ENCODE measurements around the gene RPS6KA5. TPM values are rescaled to one million over a fixed set of nuclear protein-coding genes. Genes with fewer than 3 reads are reported as not detected.

RPS6KA5 gene
- polyA plus RNA-seq, 1 experiment, result 0.22 TPM

DNA sequence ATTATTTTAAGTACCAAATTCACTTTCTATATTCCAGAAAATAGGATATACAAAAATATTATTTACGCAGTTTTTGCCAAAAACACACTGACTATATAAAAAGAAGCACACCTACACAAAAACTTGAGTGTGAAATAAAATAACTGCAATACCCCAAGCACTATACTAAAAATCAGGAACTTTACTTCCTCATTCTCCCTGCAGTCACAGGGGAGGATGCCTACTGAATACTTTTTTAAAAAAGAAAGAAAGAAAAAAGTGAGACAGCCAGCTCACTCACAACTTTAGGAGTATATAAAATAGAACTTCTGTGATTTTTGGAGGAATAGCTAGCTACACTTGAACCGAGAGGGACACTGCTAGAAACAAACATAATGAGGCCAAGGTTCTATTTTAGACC, 12.2 kb downstream of the RPS6KA5 start:
- TF ChIP-seq, protein P1, sequence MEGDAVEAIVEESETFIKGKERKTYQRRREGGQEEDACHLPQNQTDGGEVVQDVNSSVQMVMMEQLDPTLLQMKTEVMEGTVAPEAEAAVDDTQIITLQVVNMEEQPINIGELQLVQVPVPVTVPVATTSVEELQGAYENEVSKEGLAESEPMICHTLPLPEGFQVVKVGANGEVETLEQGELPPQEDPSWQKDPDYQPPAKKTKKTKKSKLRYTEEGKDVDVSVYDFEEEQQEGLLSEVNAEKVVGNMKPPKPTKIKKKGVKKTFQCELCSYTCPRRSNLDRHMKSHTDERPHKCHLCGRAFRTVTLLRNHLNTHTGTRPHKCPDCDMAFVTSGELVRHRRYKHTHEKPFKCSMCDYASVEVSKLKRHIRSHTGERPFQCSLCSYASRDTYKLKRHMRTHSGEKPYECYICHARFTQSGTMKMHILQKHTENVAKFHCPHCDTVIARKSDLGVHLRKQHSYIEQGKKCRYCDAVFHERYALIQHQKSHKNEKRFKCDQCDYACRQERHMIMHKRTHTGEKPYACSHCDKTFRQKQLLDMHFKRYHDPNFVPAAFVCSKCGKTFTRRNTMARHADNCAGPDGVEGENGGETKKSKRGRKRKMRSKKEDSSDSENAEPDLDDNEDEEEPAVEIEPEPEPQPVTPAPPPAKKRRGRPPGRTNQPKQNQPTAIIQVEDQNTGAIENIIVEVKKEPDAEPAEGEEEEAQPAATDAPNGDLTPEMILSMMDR (IDR thresholded peaks at IDR 0.05; ENCODE audit: insufficient read depth, low read depth, low read length), result no peak
- ChIA-PET POLR2A (no interaction called here), CTCF (interaction anchor here (0.8 kb wide), 1 partner anchor 125 kb away, joined by 3 read pairs; no protein-coding TSS in a partner anchor)
- H3K27me3 ChIP-seq (ENCODE audit: control insufficient read depth, insufficient read depth, low read length), result no peaks in the 10 kb centered on the region
- no peak overlapping the region for H3K4me3 ChIP-seq (ENCODE audit: low read depth, low read length)
- DNase-seq (ENCODE audit: low read depth), result no peak
- no peaks in the 10 kb centered on the region for H3K36me3 ChIP-seq (ENCODE audit: control insufficient read depth, insufficient read depth, low read length)

DNA sequence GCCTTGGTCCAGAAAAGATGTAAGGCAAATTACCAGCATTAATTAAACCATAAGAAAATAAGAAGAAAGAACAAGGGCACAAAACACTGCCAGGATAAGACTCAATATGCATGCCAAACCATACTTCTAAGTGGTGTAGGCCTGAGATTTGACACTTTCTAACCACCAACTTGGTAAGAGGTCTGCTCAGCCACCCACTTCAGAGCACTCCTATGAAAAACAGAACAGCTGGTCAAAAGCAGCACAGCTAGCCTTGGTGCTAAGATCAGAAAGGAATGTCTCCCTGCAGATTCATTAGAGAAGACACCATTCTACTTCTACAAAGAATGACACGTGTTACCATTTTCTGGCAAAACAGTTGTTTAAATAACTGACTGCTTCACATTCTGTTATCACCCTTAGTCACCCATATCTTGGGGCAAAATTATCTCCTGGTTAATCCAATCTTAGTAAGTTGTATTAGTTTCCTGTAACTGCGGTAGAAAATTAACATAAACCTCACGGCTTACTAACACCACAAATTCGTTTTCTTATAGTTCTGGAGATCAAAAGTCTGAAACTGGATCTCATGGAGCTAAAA, 13.2 kb downstream of the RPS6KA5 start:
- TF ChIP-seq, protein P1 (IDR thresholded peaks at IDR 0.05; ENCODE audit: insufficient read depth, low read depth, low read length), result no peak
- H3K27me3 ChIP-seq (ENCODE audit: control insufficient read depth, insufficient read depth, low read length), result no peaks in the 10 kb centered on the region
- no peak for DNase-seq (ENCODE audit: low read depth)
- POLR2A ChIA-PET, result no interaction called here
- CTCF ChIA-PET, result interaction anchor here (0.7 kb wide), 1 partner anchor 12 kb away, joined by 3 read pairs; no protein-coding TSS in a partner anchor
- no peak overlapping the region for H3K4me3 ChIP-seq (ENCODE audit: low read depth, low read length)
- H3K36me3 ChIP-seq (ENCODE audit: control insufficient read depth, insufficient read depth, low read length), result no peaks in the 10 kb centered on the region

DNA sequence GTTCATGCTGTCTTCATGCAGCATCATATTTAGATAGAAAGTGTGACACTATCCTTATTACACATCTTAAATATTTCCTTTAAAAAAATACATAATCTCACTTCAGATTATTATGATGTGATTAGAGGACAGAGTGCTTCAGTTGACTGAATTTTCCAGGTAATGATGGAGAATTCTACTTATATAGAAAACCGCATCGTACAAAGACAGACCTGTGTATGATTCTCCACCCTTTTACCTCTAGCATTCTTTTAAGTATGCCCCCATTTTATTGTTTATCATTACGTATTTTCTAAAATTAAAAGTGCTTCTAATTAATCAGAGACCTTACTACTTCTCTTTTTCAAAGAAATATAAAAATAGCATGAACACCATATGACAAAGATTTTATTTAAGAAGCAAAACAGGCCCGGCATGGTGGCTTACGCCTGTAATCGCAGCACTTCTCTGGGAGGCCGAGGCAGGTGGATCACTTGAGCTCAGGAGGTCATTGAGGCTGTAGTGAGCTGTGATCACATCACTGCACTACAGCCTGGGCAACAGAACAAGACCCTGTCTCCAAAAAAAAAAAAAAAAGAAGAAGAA, 13.9 kb downstream of the RPS6KA5 start:
- ChIA-PET POLR2A (no interaction called here), CTCF (no interaction called here)
- no peak overlapping the region for H3K4me3 ChIP-seq (ENCODE audit: low read depth, low read length)
- no peaks in the 10 kb centered on the region for H3K27me3 ChIP-seq (ENCODE audit: control insufficient read depth, insufficient read depth, low read length)
- no peak for DNase-seq (ENCODE audit: low read depth)
- no peaks in the 10 kb centered on the region for H3K36me3 ChIP-seq (ENCODE audit: control insufficient read depth, insufficient read depth, low read length)
- TF ChIP-seq, protein P1 (IDR thresholded peaks at IDR 0.05; ENCODE audit: insufficient read depth, low read depth, low read length), result no peak

DNA sequence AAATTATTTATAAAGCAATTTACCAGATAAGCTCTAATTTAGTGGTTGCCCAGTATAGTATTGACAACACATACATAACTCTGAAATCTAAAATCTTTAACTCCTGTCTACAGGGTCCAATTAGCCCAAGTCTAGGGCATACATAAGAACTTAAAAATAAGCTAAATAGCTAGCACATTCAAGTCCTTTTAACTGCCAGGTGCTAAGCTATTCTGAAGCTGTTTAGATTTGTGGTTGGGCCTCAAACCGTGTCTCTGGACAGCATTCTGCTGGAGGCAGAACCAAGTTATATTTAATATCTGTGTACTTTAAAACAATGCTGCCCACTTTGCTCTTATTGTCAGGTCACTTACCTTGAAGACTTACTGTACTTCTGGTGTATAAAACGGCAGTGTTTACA, 19.0 kb downstream of the RPS6KA5 start:
- no peak overlapping the region for H3K4me3 ChIP-seq (ENCODE audit: low read depth, low read length)
- CTCF ChIA-PET, result interaction anchor here (0.5 to 1.8 kb wide), 4 partner anchors 9 to 73 kb away, joined by 3 to 4 read pairs (median 4); no protein-coding TSS in a partner anchor

DNA sequence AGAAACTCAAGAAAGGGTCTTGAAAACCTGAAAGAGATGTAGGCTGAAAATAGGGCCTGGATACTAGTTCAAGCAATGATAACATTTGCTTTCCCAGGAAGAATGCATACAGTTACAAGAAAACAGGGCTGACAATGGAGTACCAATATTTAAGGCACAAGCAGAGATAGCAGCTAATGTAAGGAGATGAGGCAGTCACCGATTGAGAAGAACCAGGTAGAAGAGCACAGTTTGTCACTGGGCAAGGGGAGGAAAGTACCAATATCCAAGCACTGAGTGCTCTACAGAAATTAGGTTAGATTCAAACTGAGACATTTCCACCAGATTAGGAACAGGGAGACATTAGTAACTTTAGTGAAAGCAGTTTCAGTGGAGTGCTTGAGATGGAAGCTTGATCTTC, 19.9 kb downstream of the RPS6KA5 start:
- no peak overlapping the region for H3K4me3 ChIP-seq (ENCODE audit: low read depth, low read length)
- CTCF ChIA-PET, result interaction anchor here (1.8 kb wide), 1 partner anchor 21 kb away, joined by 3 read pairs; no protein-coding TSS in a partner anchor
- H3K36me3 ChIP-seq (ENCODE audit: control insufficient read depth, insufficient read depth, low read length), result no peaks in the 10 kb centered on the region
- POLR2A ChIA-PET, result no interaction called here
- no peak for DNase-seq (ENCODE audit: low read depth)
- TF ChIP-seq, protein P1 (IDR thresholded peaks at IDR 0.05; ENCODE audit: insufficient read depth, low read depth, low read length), result no peak
- no peaks in the 10 kb centered on the region for H3K27me3 ChIP-seq (ENCODE audit: control insufficient read depth, insufficient read depth, low read length)

More for the DNA sequence above, 19.0 kb downstream of the RPS6KA5 start:
- POLR2A ChIA-PET, result no interaction called here
- no peaks in the 10 kb centered on the region for H3K27me3 ChIP-seq (ENCODE audit: control insufficient read depth, insufficient read depth, low read length)
- TF ChIP-seq, protein P1 (IDR thresholded peaks at IDR 0.05; ENCODE audit: insufficient read depth, low read depth, low read length), result no peak
- DNase-seq (ENCODE audit: low read depth), result no peak
- H3K36me3 ChIP-seq (ENCODE audit: control insufficient read depth, insufficient read depth, low read length), result no peaks in the 10 kb centered on the region
